H1 (cell line): Measurements from ENCODE around the gene FANCI. TPM values are rescaled to one million over a fixed set of nuclear protein-coding genes. Genes with fewer than 3 reads are reported as not detected.

Experiments used
- CEBPB ChIP-seq: IDR thresholded peaks from 2 replicates; pipeline ENCODE4 v1.6.1; 2012; ENCODE audit warnings: low read depth, low read length
- CHD7 ChIP-seq: fragments of 300-600 bp; sonication (generic); IDR thresholded peaks from 2 replicates; pipeline ENCODE4 v1.7.1; 2012; ENCODE audit warnings: low read length, moderate library complexity, mild to moderate bottlenecking, inconsistent platforms; ENCODE audit not compliant: insufficient replicate concordance
- E2F6 ChIP-seq: IDR thresholded peaks from 2 replicates; pipeline ENCODE4 v1.6.1; 2012; ENCODE audit warnings: inconsistent platforms
- HDAC2 ChIP-seq, 2 experiments: fragments of 300-600 bp in 1 of 2; sonication (generic) in 1 of 2; IDR thresholded peaks; 2 replicates each; pipeline ENCODE4 v1.6.1; 2011 to 2012; ENCODE audit warnings: low read depth in 2 of 2, low read length in 2 of 2, mild to moderate bottlenecking in 2 of 2, moderate library complexity in 2 of 2, borderline replicate concordance in 1 of 2, inconsistent platforms in 1 of 2
- RAD21 ChIP-seq, 2 experiments: IDR thresholded peaks in 1 of 2; conservative IDR thresholded peaks in 1 of 2; 2 replicates each; pipeline ENCODE4 v1.6.1; 2011; ENCODE audit warnings: low read depth in 2 of 2, low read length in 2 of 2, improper control_type of control experiment in 1 of 2, inconsistent platforms in 1 of 2, mild to moderate bottlenecking in 1 of 2, moderate library complexity in 1 of 2
- SP4 ChIP-seq: IDR thresholded peaks from 2 replicates; pipeline ENCODE4 v1.6.1; 2012; ENCODE audit warnings: low read length, inconsistent platforms
- SRF ChIP-seq: IDR thresholded peaks from 2 replicates; pipeline ENCODE4 v1.6.1; 2011; ENCODE audit warnings: mild to moderate bottlenecking, low read depth, low read length, moderate library complexity
- TAF1 ChIP-seq: IDR thresholded peaks from 2 replicates; pipeline ENCODE4 v1.6.1; 2011; ENCODE audit warnings: mild to moderate bottlenecking, low read depth, low read length
- TCF12 ChIP-seq: IDR thresholded peaks from 2 replicates; pipeline ENCODE4 v1.6.1; 2011; ENCODE audit warnings: low read depth, mild to moderate bottlenecking, low read length
- polyA plus RNA-seq, 7 experiments: library from polyadenylated mRNA; depleted of rRNA in 3 of 7; stranded (reverse) in 5 of 7; unstranded in 2 of 7; fragments of >200 nt in 5 of 7; fragments of 200-250 nt in 2 of 7; gene quantifications; 1 replicate in 5 of 7; 2 replicates in 1 of 7; 4 replicates in 1 of 7; pipeline versions ENCODE4 v1.2.1 to v1.2.3, GENCODE V29; 2011 to 2013; ENCODE audit warnings: missing spikeins in 2 of 7, mixed read lengths in 2 of 7
- total RNA-seq: library from RNA; stranded (reverse); fragmentation: NEBNext Ultra II Directional; extraction: Animal tissue kit (Norgen Biotek cat#: 25700); gene quantifications from 2 replicates; pipeline ENCODE4 v1.2.1, GENCODE V29; 2021

Gene FANCI
- total and polyA plus RNA-seq, 2 of the 8 experiments (the other 6 are each of a cell fraction or from before 2014, with no cell fraction given): 37.8 to 115 TPM

GRCh38 chr15:89361451-89362202 is 117.8 kb downstream of the FANCI start (continued):
- TF ChIP-seq CHD7 (no peak), TCF12 (no peak), HDAC2 (IDR thresholded peaks at IDR 0.05; ENCODE audit: borderline replicate concordance in 1 of 2, low read depth in 2 of 2, low read length in 2 of 2) (peak; percentile 76 to 95; a peak in 3 of 4 replicates), SRF (no peak), E2F6 (peak; percentile 91), TAF1 (no peak), SP4 (no peak), RAD21 (IDR thresholded peaks at IDR 0.05 in 1 of 2, conservative IDR thresholded peaks at IDR 0.05 in 1 of 2; ENCODE audit: low read depth in 2 of 2, low read length in 2 of 2) (peak in 1 of 2 experiments; percentile 19; a peak in 1 of 4 replicates), CEBPB (no peak)
